Thoracic aorta (tissue), 2 donors: ENCODE data around the gene MORC4. TPM values are rescaled to one million over a fixed set of nuclear protein-coding genes. Genes with fewer than 3 reads are reported as not detected.
"Not testable (repeated sequence)": the region's sequence is repeated elsewhere in the genome, so short reads cannot be mapped to it uniquely, and the experiment has no call there.

Source experiments
- ATAC-seq: fragments of 150-250 bp; one replicate; pipeline ENCODE4 v1.8.0; 2017; ENCODE audit warnings: low read depth; ENCODE audit not compliant: insufficient number of reproducible peaks, low FRiP score
- DNase-seq: peaks from one replicate; pipeline ENCODE4 v3.0.0-alpha.2; 2020; ENCODE audit warnings: low spot score
- H3K27ac ChIP-seq, 2 donors: fragments of 200-600 bp; sonication (generic); 1 replicate in 1 of 2; 2 replicates in 1 of 2; pipeline ENCODE4 v1.5.1; 2016; ENCODE audit warnings: mild to moderate bottlenecking in 2 of 2, moderate library complexity in 2 of 2
- H3K27me3 ChIP-seq: fragments of 200-600 bp; sonication (generic); replicated peaks from 2 replicates; pipeline ENCODE4 v1.6.0; 2016; ENCODE audit warnings: mild to moderate bottlenecking; ENCODE audit not compliant: insufficient read depth
- H3K36me3 ChIP-seq: fragments of 200-600 bp; sonication (generic); one replicate; pipeline ENCODE4 v1.5.1; 2016
- H3K4me1 ChIP-seq, 2 donors: fragments of 200-600 bp; sonication (generic); 1 replicate in 1 of 2; 2 replicates in 1 of 2; pipeline versions ENCODE4 v1.5.1 to v1.6.0; 2016; ENCODE audit warnings: low read depth in 2 of 2, mild to moderate bottlenecking in 1 of 2; ENCODE audit not compliant: control insufficient read depth in 1 of 2
- H3K4me3 ChIP-seq: fragments of 200-600 bp; sonication (generic); 2 replicates; pipeline ENCODE4 v1.5.1; 2016; ENCODE audit warnings: mild to moderate bottlenecking
- H3K9me3 ChIP-seq: fragments of 200-600 bp; sonication (generic); 2 replicates; pipeline ENCODE4 v1.5.1; 2016
- CTCF ChIP-seq: fragments of 200-600 bp; sonication (generic); IDR thresholded peaks from one replicate; pipeline ENCODE4 v1.5.1; 2019; ENCODE audit warnings: antibody characterized with exemption
- total RNA-seq, 2 donors: library from RNA; depleted of rRNA; stranded (reverse); fragments of >200 nt; gene quantifications; one replicate each; pipeline versions ENCODE4 v1.1.0 to v1.2.3, GENCODE V29; 2016

Gene MORC4
- total RNA-seq, 2 donors from 2014 or later, result 10.4 to 28.4 TPM

- DNase-seq, result no peak
- no peak overlapping the region for H3K4me3 ChIP-seq
- H3K36me3 ChIP-seq, result no peaks in the 10 kb centered on the region
- no peak overlapping the region for H3K27ac ChIP-seq
- H3K27me3 ChIP-seq, result no peaks in the 10 kb centered on the region
- no peaks in the 10 kb centered on the region for H3K4me1 ChIP-seq
- ATAC-seq, result no peak
- H3K9me3 ChIP-seq, result no peaks in the 10 kb centered on the region
- no peak for TF ChIP-seq CTCF
Observed at GRCh38 chrX:106987488-106987887, 12.5 kb downstream of the MORC4 start.

GRCh38 chrX:106980952-106981626 is 18.9 kb downstream of the MORC4 start:
- no peaks in the 10 kb centered on the region for H3K9me3 ChIP-seq
- H3K27ac ChIP-seq, result no peak overlapping the region
- ATAC-seq (no peak), DNase-seq (no peak)
- no peak for TF ChIP-seq CTCF
- H3K36me3 ChIP-seq, result no peaks in the 10 kb centered on the region
- no peaks in the 10 kb centered on the region for H3K4me1 ChIP-seq
- no peak overlapping the region for H3K4me3 ChIP-seq
- H3K27me3 ChIP-seq, result no peaks in the 10 kb centered on the region

- Histone ChIP-seq H3K4me3 (no peak overlapping the region), H3K36me3 (no peaks in the 10 kb centered on the region), H3K4me1 (no peaks in the 10 kb centered on the region), H3K27me3 (no peaks in the 10 kb centered on the region), H3K9me3 (no peaks in the 10 kb centered on the region), H3K27ac (no peak overlapping the region)
- no peak for DNase-seq
- no peak for ATAC-seq
- TF ChIP-seq CTCF, result no peak
Observed at GRCh38 chrX:106976416-106976815, 23.6 kb downstream of the MORC4 start.

GRCh38 chrX:106973433-106974149 is 26.4 kb downstream of the MORC4 start:
- Histone ChIP-seq H3K27ac (no peak overlapping the region), H3K4me3 (no peak overlapping the region), H3K27me3 (no peaks in the 10 kb centered on the region), H3K9me3 (no peaks in the 10 kb centered on the region), H3K4me1 (no peaks in the 10 kb centered on the region), H3K36me3 (no peaks in the 10 kb centered on the region)
- ATAC-seq, result no peak
- TF ChIP-seq CTCF, result no peak
- DNase-seq, result no peak

- DNase-seq (no peak), ATAC-seq (no peak)
- Histone ChIP-seq H3K4me1 (no peaks in the 10 kb centered on the region), H3K36me3 (no peaks in the 10 kb centered on the region), H3K9me3 (no peaks in the 10 kb centered on the region), H3K27me3 (no peaks in the 10 kb centered on the region), H3K4me3 (no peak overlapping the region), H3K27ac (no peak overlapping the region)
- TF ChIP-seq CTCF, result no peak
Observed at GRCh38 chrX:106972896-106973295, 27.1 kb downstream of the MORC4 start.

GRCh38 chrX:106966547-106966946 is 33.5 kb downstream of the MORC4 start:
- not testable (repeated sequence) for H3K27me3 ChIP-seq, H3K36me3 ChIP-seq, H3K4me1 ChIP-seq, H3K4me3 ChIP-seq, H3K9me3 ChIP-seq, ATAC-seq, DNase-seq, H3K27ac ChIP-seq
